IMR-90 (cell line): ENCODE results near the gene SLC25A34. TPM values are rescaled to one million over a fixed set of nuclear protein-coding genes. Genes with fewer than 3 reads are reported as not detected.
"Not testable (repeated sequence)": the region's sequence is repeated elsewhere in the genome, so short reads cannot be mapped to it uniquely, and the experiment has no call there.

Experiments
- ATAC-seq: fragments of 200-7000 bp; cut with Tn5 transposase; 2 replicates; pipeline ENCODE4 v1.9.1; 2020; ENCODE audit warnings: low read depth, mild to moderate bottlenecking, moderate library complexity
- BruUV-seq: library from RNA; stranded (reverse); fragments of 400-500 nt; replicated peaks from 2 replicates; lab custom pipeline; 2021; lab: Mats Ljungman, UMichigan
- CTCF ChIA-PET: fragments of 300-600 bp; formaldehyde crosslinking; extraction: SDS; loops from one replicate; lab custom pipeline; 2021; ENCODE audit warnings: antibody characterized with exemption; lab: Yijun Ruan, JAX
- POLR2A ChIA-PET: fragments of 300-600 bp; sonication (Branson Sonifier 250); formaldehyde crosslinking; loops from one replicate; lab custom pipeline; 2022; ENCODE audit warnings: antibody characterized with exemption; ENCODE audit not compliant: unreplicated experiment; lab: Charles Lee
- DNase-seq: peaks from one replicate; pipeline ENCODE4 v3.0.0; 2013
- H2AFZ ChIP-seq: replicated peaks from 2 replicates; pipeline ENCODE3; 2013; ENCODE audit warnings: low read length, mild to moderate bottlenecking; ENCODE audit not compliant: poor library complexity
- H2AK5ac ChIP-seq: 2 replicates; pipeline ENCODE4 v1.6.1; 2013; ENCODE audit warnings: low read depth, low read length, inconsistent platforms
- H2AK9ac ChIP-seq: replicated peaks from 2 replicates; pipeline ENCODE3; 2013; ENCODE audit warnings: mild to moderate bottlenecking, low read depth, low read length, moderate library complexity; ENCODE audit not compliant: poor library complexity
- H2BK120ac ChIP-seq: 2 replicates; pipeline ENCODE4 v1.6.1; 2013; ENCODE audit warnings: low read depth, low read length, inconsistent platforms
- H2BK15ac ChIP-seq: 3 replicates; pipeline ENCODE4 v1.6.1; 2013; ENCODE audit warnings: low read depth, low read length, inconsistent platforms
- H2BK20ac ChIP-seq: 2 replicates; pipeline ENCODE4 v1.6.1; 2013; ENCODE audit warnings: low read depth, mild to moderate bottlenecking, inconsistent platforms, low read length, moderate library complexity
- H2BK5ac ChIP-seq: 2 replicates; pipeline ENCODE4 v1.6.1; 2013; ENCODE audit warnings: mild to moderate bottlenecking, low read depth, low read length, inconsistent platforms; ENCODE audit not compliant: poor library complexity, severe bottlenecking
- H3K14ac ChIP-seq: replicated peaks from 2 replicates; pipeline ENCODE4 v1.6.1; 2013; ENCODE audit warnings: low read depth, low read length, inconsistent platforms
- H3K18ac ChIP-seq: 2 replicates; pipeline ENCODE4 v1.6.1; 2013; ENCODE audit warnings: low read depth, low read length, control low read depth
- H3K23ac ChIP-seq: 2 replicates; pipeline ENCODE4 v1.6.1; 2013; ENCODE audit warnings: low read depth, low read length, inconsistent platforms
- H3K27ac ChIP-seq: 2 replicates; pipeline ENCODE4 v1.5.1; 2013; ENCODE audit warnings: mild to moderate bottlenecking, control low read depth, low read length; ENCODE audit not compliant: insufficient read depth
- H3K27me3 ChIP-seq: 2 replicates; pipeline ENCODE4 v1.6.1; 2013; ENCODE audit warnings: low read length; ENCODE audit not compliant: control insufficient read depth, insufficient read depth
- H3K36me3 ChIP-seq: 2 replicates; pipeline ENCODE4 v1.6.1; 2013; ENCODE audit warnings: low read length, mixed read lengths; ENCODE audit not compliant: control insufficient read depth, insufficient read depth
- H3K4ac ChIP-seq: 2 replicates; pipeline ENCODE4 v1.6.1; 2013; ENCODE audit warnings: low read depth, low read length, inconsistent platforms
- H3K4me1 ChIP-seq: 2 replicates; pipeline ENCODE4 v1.6.1; 2013; ENCODE audit warnings: low read length, mixed read lengths; ENCODE audit not compliant: control insufficient read depth, insufficient read depth
- H3K4me2 ChIP-seq: 2 replicates; pipeline ENCODE4 v1.6.1; 2013; ENCODE audit warnings: low read depth, mild to moderate bottlenecking, control low read depth, low read length, moderate library complexity
- H3K4me3 ChIP-seq: 2 replicates; pipeline ENCODE4 v1.5.1; 2013; ENCODE audit warnings: low read depth, mild to moderate bottlenecking, control low read depth, low read length, moderate library complexity; ENCODE audit not compliant: insufficient read depth
- H3K56ac ChIP-seq: 2 replicates; pipeline ENCODE4 v1.6.1; 2013; ENCODE audit warnings: low read length, inconsistent platforms; ENCODE audit not compliant: insufficient read depth; ENCODE audit errors: extremely low read depth
- H3K79me1 ChIP-seq, 2 experiments: 2 replicates each; pipeline ENCODE4 v1.6.1; 2013; ENCODE audit warnings: low read length in 2 of 2, inconsistent platforms in 1 of 2, low read depth in 1 of 2
- H3K9ac ChIP-seq: 2 replicates; pipeline ENCODE4 v1.6.1; 2013; ENCODE audit warnings: low read depth, low read length, control low read depth
- H3K9me1 ChIP-seq: 2 replicates; pipeline ENCODE4 v1.6.1; 2013; ENCODE audit warnings: low read length, inconsistent platforms; ENCODE audit not compliant: insufficient read depth
- H3K9me3 ChIP-seq: 2 replicates; pipeline ENCODE4 v1.6.1; 2013; ENCODE audit warnings: low read length; ENCODE audit not compliant: control insufficient read depth, insufficient read depth
- H4K20me1 ChIP-seq: 2 replicates; pipeline ENCODE4 v1.6.1; 2013; ENCODE audit warnings: low read length, inconsistent platforms; ENCODE audit not compliant: insufficient read depth
- H4K5ac ChIP-seq: 2 replicates; pipeline ENCODE4 v1.6.1; 2013; ENCODE audit warnings: mild to moderate bottlenecking, low read depth, low read length, control low read depth
- H4K8ac ChIP-seq, 2 experiments: 2 replicates each; pipeline ENCODE4 v1.6.1; 2013; ENCODE audit warnings: low read depth in 2 of 2, low read length in 2 of 2, control low read depth in 1 of 2, inconsistent platforms in 1 of 2
- H4K91ac ChIP-seq: 2 replicates; pipeline ENCODE4 v1.6.1; 2013; ENCODE audit warnings: low read depth, low read length, inconsistent platforms; ENCODE audit not compliant: insufficient read depth
- WGBS, 2 experiments: methylation state at CpG; one replicate each; pipeline versions ENCODE4 v1.1.5 to v1.1.7; 2013; ENCODE audit warnings: missing lambda C conversion rate in 2 of 2; ENCODE audit not compliant: insufficient read length in 1 of 2; ENCODE audit errors: extremely low coverage in 2 of 2; 5-methylcytosine and 5-hydroxymethylcytosine counted together
- dilution Hi-C: fragments of 300-500 bp; cut with HindIII; formaldehyde crosslinking; loops from one replicate; pipeline ENCODE4 v1.14.3; 2018; ENCODE audit warnings: low sequenced_read_pairs; ENCODE audit not compliant: unreplicated experiment
- in situ Hi-C: fragments of 300-500 bp; cut with MboI; formaldehyde crosslinking; loops from 3 replicates; pipeline ENCODE4 v1.14.3; 2019; ENCODE audit warnings: low sequenced_read_pairs, inconsistent platforms, mixed read lengths
- intact Hi-C: fragments of 100-400 bp; cut with micrococcal nuclease; formaldehyde crosslinking; loops from 2 replicates; pipeline ENCODE4 v1.10.0; 2022
- polyA plus RNA-seq, 3 experiments: library from polyadenylated mRNA; depleted of rRNA; stranded (reverse); fragments of >200 nt; gene quantifications; 2 replicates each; pipeline ENCODE4 v1.2.3, GENCODE V29; 2012; ENCODE audit warnings: low replicate concordance in 1 of 3
- total RNA-seq: library from RNA; depleted of rRNA; stranded (reverse); fragments of >200 nt; gene quantifications from 2 replicates; pipeline ENCODE4 v1.2.3, GENCODE V29; 2012

The SLC25A34 gene
- total and polyA plus RNA-seq, 2 of the 4 experiments (the other 2 are of a cell fraction): under 0.01 to 0.72 TPM

- H3K9ac ChIP-seq, H3K23ac ChIP-seq, CTCF ChIA-PET, H3K56ac ChIP-seq, H2BK120ac ChIP-seq, H2BK15ac ChIP-seq, H3K18ac ChIP-seq, H3K4ac ChIP-seq, H2AK9ac ChIP-seq, dilution Hi-C loops, H3K4me2 ChIP-seq, H2AFZ ChIP-seq, H3K4me3 ChIP-seq, intact Hi-C loops, H2BK20ac ChIP-seq, H2AK5ac ChIP-seq, H3K27me3 ChIP-seq, H3K27ac ChIP-seq, DNase-seq, H3K36me3 ChIP-seq, H3K14ac ChIP-seq, H4K5ac ChIP-seq, H4K91ac ChIP-seq, H3K9me3 ChIP-seq, H4K8ac ChIP-seq, ATAC-seq, POLR2A ChIA-PET, in situ Hi-C loops, H2BK5ac ChIP-seq, BruUV-seq: not testable (repeated sequence)
- WGBS, 2 experiments: no CpG with 5 or more reads among the region's 4 CpGs
- Histone ChIP-seq H3K9me1 (peaks cover 10% of the 10 kb centered on the region), H3K4me1 (peaks cover 12% of the 10 kb centered on the region; the same call in 1 of the 2 replicates), H3K79me1 (peaks cover 36 to 77% of the 10 kb centered on the region in 2 experiments), H4K20me1 (peaks cover 40% of the 10 kb centered on the region)
Measured at GRCh38 chr1:15699321-15699720, 36.7 kb upstream of the SLC25A34 start.
